NCI-H1048 (cell line): ENCODE data around the gene THOC7.

Experiments used
- DNase-seq: peaks from one replicate; lab custom pipeline; 2025; lab: John Stamatoyannopoulos, UW

Gene THOC7

GRCh38 chr3:63863150-63864007, at the start of gene THOC7, which contains the start of gene ATXN7:
THOC7 (minus strand) TSS chr3:63863805; CDS start chr3:63863790, 15 bp downstream.
ATXN7 (plus strand) TSS chr3:63863867; CDS start chr3:63912599, 48,732 bp downstream.
- DNase-seq, result peak; percentile 23

- no peak for DNase-seq
Measured at GRCh38 chr3:63912768-63913588, 49.4 kb upstream of the THOC7 start.

- DNase-seq, result peak; percentile 38
Measured at GRCh38 chr3:63911873-63912767, 48.5 kb upstream of the THOC7 start, which contains the start of gene SCAANT1. SCAANT1 (minus strand) TSS chr3:63912383.

- DNase-seq, result no peak
Measured at GRCh38 chr3:63911509-63911872, 47.9 kb upstream of the THOC7 start.

GRCh38 chr3:63910891-63911290, 47.3 kb upstream of the THOC7 start:
- DNase-seq, result no peak

GRCh38 chr3:63910001-63910400, 46.4 kb upstream of the THOC7 start:
- DNase-seq, result no peak

GRCh38 chr3:63909431-63909830, 45.8 kb upstream of the THOC7 start:
- DNase-seq, result no peak

- no peak for DNase-seq
Measured at GRCh38 chr3:63908776-63909175, 45.2 kb upstream of the THOC7 start.

- DNase-seq, result no peak
Measured at GRCh38 chr3:63908081-63908736, 44.6 kb upstream of the THOC7 start.

- no peak for DNase-seq
Measured at GRCh38 chr3:63905731-63906620, 42.4 kb upstream of the THOC7 start.

GRCh38 chr3:63900459-63900858, 36.9 kb upstream of the THOC7 start:
- no peak for DNase-seq

- DNase-seq, result no peak
Measured at GRCh38 chr3:63900010-63900409, 36.4 kb upstream of the THOC7 start.

- DNase-seq, result no peak
Measured at GRCh38 chr3:63896332-63897030, 32.9 kb upstream of the THOC7 start.

GRCh38 chr3:63895422-63896189, 32.0 kb upstream of the THOC7 start:
- no peak for DNase-seq

- no peak for DNase-seq
Measured at GRCh38 chr3:63892773-63893352, 29.3 kb upstream of the THOC7 start.

GRCh38 chr3:63891518-63891917, 27.9 kb upstream of the THOC7 start:
- DNase-seq, result no peak

GRCh38 chr3:63886858-63887257, 23.3 kb upstream of the THOC7 start:
- no peak for DNase-seq

GRCh38 chr3:63880653-63881052, 17.0 kb upstream of the THOC7 start:
- no peak for DNase-seq
